GM12891 (cell line): ENCODE results near the gene SEMA6A.

ENCODE experiments used
- DNase-seq: peaks from one replicate; pipeline ENCODE4 v3.0.0; 2011; ENCODE audit warnings: low spot score; ENCODE audit not compliant: insufficient read length
- FAIRE-seq: peaks from 2 replicates; lab custom pipeline; 2011; peaks lifted over from hg19 to GRCh38; lab: Jason Lieb, UNC
- PAX5 ChIP-seq: IDR thresholded peaks from 2 replicates; pipeline ENCODE4 v1.6.1; 2011; ENCODE audit warnings: low read length, moderate library complexity, mild to moderate bottlenecking; ENCODE audit not compliant: insufficient read depth, severe bottlenecking
- POLR2A ChIP-seq: IDR thresholded peaks from 2 replicates; pipeline ENCODE4 v1.6.1; 2011; ENCODE audit warnings: low read depth, low read length, control low read depth
- POLR2AphosphoS5 ChIP-seq: IDR thresholded peaks from 2 replicates; pipeline ENCODE4 v1.6.1; 2011; ENCODE audit warnings: low read depth, low read length, control low read depth
- POU2F2 ChIP-seq: IDR thresholded peaks from 2 replicates; pipeline ENCODE4 v1.6.1; 2011; ENCODE audit warnings: low read depth, mild to moderate bottlenecking, control low read depth, low read length, moderate library complexity
- SPI1 ChIP-seq: IDR thresholded peaks from 2 replicates; pipeline ENCODE4 v1.6.1; 2011; ENCODE audit warnings: low read depth, low read length, control low read depth
- TAF1 ChIP-seq: IDR thresholded peaks from 2 replicates; pipeline ENCODE4 v1.6.1; 2011; ENCODE audit warnings: low read depth, low read length, control low read depth

Gene SEMA6A

GRCh38 chr5:116439905-116440304 is 134.7 kb downstream of the SEMA6A start:
- FAIRE-seq (no peak), DNase-seq (no peak)
- TF ChIP-seq PAX5, result no peak
- TF ChIP-seq POU2F2, result no peak
- TF ChIP-seq POLR2AphosphoS5, result no peak
- no peak for TF ChIP-seq SPI1
- no peak for TF ChIP-seq TAF1
- TF ChIP-seq POLR2A, result no peak

GRCh38 chr5:116438979-116439554 is 135.6 kb downstream of the SEMA6A start:
- no peak for FAIRE-seq
- no peak for TF ChIP-seq SPI1
- no peak for TF ChIP-seq POU2F2
- no peak for TF ChIP-seq PAX5
- no peak for TF ChIP-seq POLR2A
- no peak for TF ChIP-seq POLR2AphosphoS5
- no peak for TF ChIP-seq TAF1
- no peak for DNase-seq

- FAIRE-seq (no peak), DNase-seq (no peak)
- no peak for TF ChIP-seq POLR2AphosphoS5
- no peak for TF ChIP-seq POU2F2
- TF ChIP-seq PAX5, result no peak
- no peak for TF ChIP-seq POLR2A
- no peak for TF ChIP-seq TAF1
- TF ChIP-seq SPI1, result no peak
These were observed 136.6 kb downstream of the SEMA6A start for GRCh38 chr5:116437922-116438578.

GRCh38 chr5:116437351-116437705 is 137.3 kb downstream of the SEMA6A start:
- TF ChIP-seq POU2F2, result no peak
- no peak for TF ChIP-seq PAX5
- TF ChIP-seq POLR2A, result no peak
- TF ChIP-seq SPI1, result no peak
- TF ChIP-seq POLR2AphosphoS5, result no peak
- TF ChIP-seq TAF1, result no peak
- FAIRE-seq (no peak), DNase-seq (no peak)

GRCh38 chr5:116436674-116437350 is 137.8 kb downstream of the SEMA6A start:
- no peak for FAIRE-seq
- no peak for TF ChIP-seq POLR2AphosphoS5
- no peak for TF ChIP-seq SPI1
- no peak for TF ChIP-seq TAF1
- TF ChIP-seq POU2F2, result no peak
- no peak for TF ChIP-seq POLR2A
- no peak for TF ChIP-seq PAX5
- no peak for DNase-seq

- no peak for FAIRE-seq
- DNase-seq, result no peak
- TF ChIP-seq SPI1 (no peak), POU2F2 (no peak)
These were observed 145.7 kb downstream of the SEMA6A start for GRCh38 chr5:116428966-116429365.

- DNase-seq, result no peak
These were observed 146.2 kb downstream of the SEMA6A start for GRCh38 chr5:116428413-116428812.

GRCh38 chr5:116424951-116425350 is 149.7 kb downstream of the SEMA6A start:
- DNase-seq (no peak), FAIRE-seq (no peak)

More at GRCh38 chr5:116428413-116428812, 146.2 kb downstream of the SEMA6A start:
- TF ChIP-seq SPI1, result no peak
- TF ChIP-seq TAF1, result no peak
- TF ChIP-seq POU2F2, result no peak
- no peak for FAIRE-seq

GRCh38 chr5:116424258-116424615 is 150.4 kb downstream of the SEMA6A start:
- FAIRE-seq (no peak), DNase-seq (no peak)
- TF ChIP-seq POLR2A, result no peak
- no peak for TF ChIP-seq TAF1
- no peak for TF ChIP-seq PAX5
- no peak for TF ChIP-seq SPI1
- no peak for TF ChIP-seq POLR2AphosphoS5
- no peak for TF ChIP-seq POU2F2

More at GRCh38 chr5:116424951-116425350, 149.7 kb downstream of the SEMA6A start:
- TF ChIP-seq PAX5 (no peak), POLR2AphosphoS5 (no peak), TAF1 (no peak), POU2F2 (no peak), POLR2A (no peak), SPI1 (no peak)
